Spleen (tissue), 11 donors: Measurements from ENCODE around the gene MYO16. TPM values are rescaled to one million over a fixed set of nuclear protein-coding genes. Genes with fewer than 3 reads are reported as not detected.

ENCODE experiments used
- DNase-seq: peaks from one replicate; pipeline ENCODE4 v3.0.0-alpha.2; 2020
- H3K27ac ChIP-seq, 8 donors: fragments of 200-600 bp; sonication (generic) in 7 of 8; 1 replicate in 4 of 8; 2 replicates in 4 of 8; pipeline versions ENCODE4 v1.5.0 to v1.8.0; 2016 to 2021; ENCODE audit warnings: inconsistent platforms in 4 of 8, mild to moderate bottlenecking in 4 of 8, moderate library complexity in 1 of 8
- H3K27me3 ChIP-seq, 7 donors: fragments of 200-600 bp; sonication (generic) in 6 of 7; replicated peaks in 1 of 7; 1 replicate in 4 of 7; 2 replicates in 3 of 7; pipeline versions ENCODE4 v1.5.0 to v1.8.0; 2016 to 2021; ENCODE audit warnings: inconsistent platforms in 3 of 7, mild to moderate bottlenecking in 1 of 7
- H3K36me3 ChIP-seq, 6 donors: fragments of 200-600 bp; sonication (generic) in 5 of 6; 1 replicate in 4 of 6; 2 replicates in 2 of 6; pipeline versions ENCODE4 v1.5.0 to v1.8.0; 2016 to 2021; ENCODE audit warnings: inconsistent platforms in 2 of 6
- H3K4me1 ChIP-seq, 6 donors: fragments of 200-600 bp; sonication (generic) in 5 of 6; 1 replicate in 3 of 6; 2 replicates in 3 of 6; pipeline versions ENCODE4 v1.5.0 to v1.8.0; 2016 to 2021; ENCODE audit warnings: inconsistent platforms in 3 of 6
- H3K4me3 ChIP-seq, 8 donors: fragments of 200-600 bp; sonication (generic) in 7 of 8; 1 replicate in 4 of 8; 2 replicates in 4 of 8; pipeline versions ENCODE4 v1.5.0 to v1.8.0; 2016 to 2021; ENCODE audit warnings: inconsistent platforms in 4 of 8, mild to moderate bottlenecking in 4 of 8, moderate library complexity in 2 of 8
- H3K9me3 ChIP-seq, 8 donors: fragments of 200-600 bp; sonication (generic) in 7 of 8; 1 replicate in 4 of 8; 2 replicates in 4 of 8; pipeline versions ENCODE4 v1.5.0 to v1.8.0; 2016 to 2021; ENCODE audit warnings: inconsistent platforms in 4 of 8
- POLR2A ChIP-seq, 3 donors: fragments of 450-650 bp; IDR thresholded peaks; one replicate each; pipeline ENCODE4 v1.5.1; 2017; ENCODE audit warnings: antibody characterized with exemption in 3 of 3, mild to moderate bottlenecking in 1 of 3
- POLR2AphosphoS5 ChIP-seq, 3 donors: sonication (generic); formaldehyde crosslinking; IDR thresholded peaks; one replicate each; pipeline ENCODE4 v1.5.1; 2017; ENCODE audit warnings: antibody characterized with exemption in 3 of 3
- WGBS, 5 donors: extraction: QIAGEN DNeasy Blood & Tissue Kit in 3 of 5; methylation state at CpG; one replicate each; pipeline versions ENCODE4 v1.1.5 to v1.1.7; 2013 to 2018; 5-methylcytosine and 5-hydroxymethylcytosine counted together
- intact Hi-C: fragments of 100-400 bp; cut with DNase I; formaldehyde crosslinking; loops from one replicate; pipeline ENCODE4 v1.15.0; 2023; ENCODE audit warnings: low total_unique reads
- polyA plus RNA-seq, 3 donors: library from polyadenylated mRNA; stranded (reverse); fragments of 200-250 nt; gene quantifications; one replicate each; pipeline ENCODE4 v1.2.1, GENCODE V29; 2013
- total RNA-seq, 7 donors: library from RNA; depleted of rRNA in 3 of 7; stranded (reverse); fragments of >200 nt in 3 of 7; fragmentation: NEBNext Ultra II Directional in 4 of 7; extraction: Animal tissue kit (Norgen Biotek cat#: 25700) in 4 of 7; gene quantifications; one replicate each; pipeline versions ENCODE4 v1.1.0 to v1.2.1, GENCODE V29; 2016 to 2021
- TF ChIP-seq, protein P1 (sequence below), 11 experiments: fragments of 200-600 bp in 7 of 11; fragments of 450-650 bp in 4 of 11; sonication (generic) in 4 of 11; IDR thresholded peaks in 8 of 11; conservative IDR thresholded peaks in 3 of 11; 1 replicate in 7 of 11; 2 replicates in 4 of 11; pipeline versions ENCODE4 v1.4.0 to v1.8.0; 2016 to 2021; ENCODE audit warnings: antibody characterized with exemption in 11 of 11, inconsistent platforms in 4 of 11, mild to moderate bottlenecking in 1 of 11
- donor health status: healthy with polysubstance abuse.
- donor health status: DM: no; HTN: no; CAD: no; lungs with moderate emphysema.
- donor health status: DM: no; HTN: no; CAD: no.
- donor health status: Bipolar disorder and iron deficiency.
- donor health status: healthy.
- donor health status: DM: no; HTN: no; CAD: no.
- donor health status: DM: yes; HTN: yes; CAD: no.

The MYO16 gene
- total and polyA plus RNA-seq, 10 donors, result 0.03 to 0.51 (median 0.26) TPM; not detected in 1

DNA sequence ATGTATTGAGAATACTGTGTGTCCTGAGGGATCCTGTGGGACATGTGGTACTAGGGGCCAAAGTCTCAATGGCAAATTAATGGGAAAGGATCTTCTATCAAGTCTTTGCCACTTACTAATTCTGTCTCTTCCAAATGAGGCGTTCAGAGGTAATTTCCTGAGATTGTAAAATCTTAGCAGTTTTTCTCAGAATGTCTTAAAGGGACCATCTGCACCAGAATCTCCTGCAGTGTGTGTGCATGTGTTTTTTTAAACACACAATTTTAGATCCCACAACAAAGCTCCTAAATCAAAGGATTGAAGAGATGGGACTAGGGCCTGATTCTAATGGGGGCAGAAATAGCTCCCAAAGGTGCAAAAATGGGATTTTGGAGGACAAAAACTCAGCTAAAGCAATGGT is 78.2 kb downstream of the MYO16 start:
- DNase-seq, result no peak
- Histone ChIP-seq H3K4me3 (no peak overlapping the region), H3K36me3 (no peaks in the 10 kb centered on the region), H3K27ac (no peak overlapping the region), H3K27me3 (no peaks in the 10 kb centered on the region), H3K4me1 (no peaks in the 10 kb centered on the region), H3K9me3 (peaks cover 0 to 16% (median 9%) of the 10 kb centered on the region in 8 donors)
- intact Hi-C loops, result no loop called here
- WGBS, 5 donors, result 37 to 61% (median 44%) methylated on average over 1 of the region's 1 CpG
- TF ChIP-seq, protein P1, sequence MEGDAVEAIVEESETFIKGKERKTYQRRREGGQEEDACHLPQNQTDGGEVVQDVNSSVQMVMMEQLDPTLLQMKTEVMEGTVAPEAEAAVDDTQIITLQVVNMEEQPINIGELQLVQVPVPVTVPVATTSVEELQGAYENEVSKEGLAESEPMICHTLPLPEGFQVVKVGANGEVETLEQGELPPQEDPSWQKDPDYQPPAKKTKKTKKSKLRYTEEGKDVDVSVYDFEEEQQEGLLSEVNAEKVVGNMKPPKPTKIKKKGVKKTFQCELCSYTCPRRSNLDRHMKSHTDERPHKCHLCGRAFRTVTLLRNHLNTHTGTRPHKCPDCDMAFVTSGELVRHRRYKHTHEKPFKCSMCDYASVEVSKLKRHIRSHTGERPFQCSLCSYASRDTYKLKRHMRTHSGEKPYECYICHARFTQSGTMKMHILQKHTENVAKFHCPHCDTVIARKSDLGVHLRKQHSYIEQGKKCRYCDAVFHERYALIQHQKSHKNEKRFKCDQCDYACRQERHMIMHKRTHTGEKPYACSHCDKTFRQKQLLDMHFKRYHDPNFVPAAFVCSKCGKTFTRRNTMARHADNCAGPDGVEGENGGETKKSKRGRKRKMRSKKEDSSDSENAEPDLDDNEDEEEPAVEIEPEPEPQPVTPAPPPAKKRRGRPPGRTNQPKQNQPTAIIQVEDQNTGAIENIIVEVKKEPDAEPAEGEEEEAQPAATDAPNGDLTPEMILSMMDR (IDR thresholded peaks at IDR 0.05 in 8 of 11, conservative IDR thresholded peaks at IDR 0.05 in 3 of 11), result no peak
- TF ChIP-seq POLR2A (IDR thresholded peaks at IDR 0.05), result no peak
- no peak for TF ChIP-seq POLR2AphosphoS5 (IDR thresholded peaks at IDR 0.05)

DNA sequence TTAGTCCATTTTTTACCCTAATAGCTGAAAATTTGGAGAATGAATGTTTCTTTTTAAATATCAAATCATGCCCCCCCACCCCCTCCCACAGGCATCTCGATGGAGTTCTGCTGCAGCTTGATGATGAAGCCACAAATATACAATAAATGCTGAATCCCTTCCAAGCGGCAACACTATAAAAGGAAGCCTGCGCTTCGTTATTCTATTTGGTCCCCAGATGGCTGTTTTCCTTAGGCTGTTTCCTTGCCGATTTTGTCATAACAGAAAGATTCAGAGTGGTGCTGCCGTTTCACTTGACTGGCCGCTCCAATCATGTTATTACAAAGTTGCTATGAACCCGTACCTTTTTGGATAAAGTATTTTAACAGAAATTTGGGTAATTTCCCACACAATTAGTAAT is 79.5 kb downstream of the MYO16 start:
- no peak for DNase-seq
- H3K9me3 ChIP-seq, result peaks cover 0 to 3% (median 0%) of the 10 kb centered on the region in 8 donors
- TF ChIP-seq POLR2A (IDR thresholded peaks at IDR 0.05) (no peak), POLR2AphosphoS5 (IDR thresholded peaks at IDR 0.05) (no peak)
- TF ChIP-seq, protein P1 (IDR thresholded peaks at IDR 0.05 in 8 of 11, conservative IDR thresholded peaks at IDR 0.05 in 3 of 11), result no peak
- WGBS, 5 donors, result 76 to 87% (median 82%) methylated on average over 8 of the region's 8 CpGs
- intact Hi-C loops, result no loop called here
- no peaks in the 10 kb centered on the region for H3K27me3 ChIP-seq
- no peaks in the 10 kb centered on the region for H3K4me1 ChIP-seq
- no peaks in the 10 kb centered on the region for H3K36me3 ChIP-seq
- H3K4me3 ChIP-seq, result no peak overlapping the region
- H3K27ac ChIP-seq, result no peak overlapping the region

DNA sequence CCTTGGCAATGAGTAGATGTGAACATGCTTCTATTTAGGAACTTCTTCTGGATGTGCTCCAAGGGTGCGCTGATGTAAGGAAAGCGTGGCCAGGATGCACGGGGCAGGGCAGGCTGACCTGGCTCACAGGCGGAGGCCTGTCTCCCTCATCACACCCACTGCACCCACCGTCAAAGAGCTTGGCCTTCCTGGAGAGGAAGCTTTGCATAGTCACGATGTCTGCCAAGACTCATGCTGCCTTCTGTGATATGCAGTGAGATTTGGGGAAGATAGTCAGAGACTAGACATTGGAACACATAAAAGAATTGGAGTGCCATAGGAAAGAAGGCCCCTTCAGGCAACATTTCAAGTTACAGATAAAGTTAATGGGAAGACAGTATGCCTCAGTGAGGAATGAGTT is 82.0 kb downstream of the MYO16 start:
- H3K4me3 ChIP-seq, result no peak overlapping the region
- H3K4me1 ChIP-seq, result no peaks in the 10 kb centered on the region
- TF ChIP-seq POLR2A (IDR thresholded peaks at IDR 0.05), result no peak
- no peaks in the 10 kb centered on the region for H3K27me3 ChIP-seq
- 69 to 87% (median 77%) methylated on average over 6 of the region's 6 CpGs for WGBS, 5 donors
- H3K9me3 ChIP-seq, result no peaks in the 10 kb centered on the region
- H3K27ac ChIP-seq, result no peak overlapping the region
- no peaks in the 10 kb centered on the region for H3K36me3 ChIP-seq
- no peak for DNase-seq
- intact Hi-C loops, result no loop called here

DNA sequence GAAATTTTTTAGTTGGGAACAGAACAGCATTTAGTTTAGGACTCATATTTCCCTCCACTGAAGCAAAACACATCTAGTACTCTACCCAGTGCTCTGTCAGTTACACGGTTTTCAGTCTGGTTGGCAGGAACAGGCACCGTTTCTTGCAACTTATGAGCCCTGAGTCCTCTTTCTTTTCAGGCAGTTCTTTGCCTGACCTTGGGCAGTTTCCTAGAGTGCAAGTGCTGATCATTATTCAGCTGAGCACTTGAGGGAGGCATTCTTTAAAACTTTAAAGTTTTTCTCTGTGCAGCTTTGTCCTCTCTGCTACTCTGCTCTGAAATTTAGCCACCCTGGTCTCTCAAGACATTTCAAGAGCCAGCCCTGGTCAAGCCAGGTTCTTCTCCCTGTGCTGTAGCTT is 96.1 kb downstream of the MYO16 start:
- Histone ChIP-seq H3K36me3 (no peaks in the 10 kb centered on the region), H3K4me1 (no peaks in the 10 kb centered on the region), H3K27ac (no peak overlapping the region), H3K27me3 (no peaks in the 10 kb centered on the region), H3K4me3 (no peak overlapping the region), H3K9me3 (no peaks in the 10 kb centered on the region)
- intact Hi-C loops, result no loop called here
- no peak for DNase-seq
- WGBS, 5 donors, result 47 to 63% (median 54%) methylated on average over 2 of the region's 2 CpGs
- TF ChIP-seq, protein P1 (IDR thresholded peaks at IDR 0.05 in 8 of 11, conservative IDR thresholded peaks at IDR 0.05 in 3 of 11), result no peak
- TF ChIP-seq POLR2AphosphoS5 (IDR thresholded peaks at IDR 0.05) (no peak), POLR2A (IDR thresholded peaks at IDR 0.05) (no peak)

DNA sequence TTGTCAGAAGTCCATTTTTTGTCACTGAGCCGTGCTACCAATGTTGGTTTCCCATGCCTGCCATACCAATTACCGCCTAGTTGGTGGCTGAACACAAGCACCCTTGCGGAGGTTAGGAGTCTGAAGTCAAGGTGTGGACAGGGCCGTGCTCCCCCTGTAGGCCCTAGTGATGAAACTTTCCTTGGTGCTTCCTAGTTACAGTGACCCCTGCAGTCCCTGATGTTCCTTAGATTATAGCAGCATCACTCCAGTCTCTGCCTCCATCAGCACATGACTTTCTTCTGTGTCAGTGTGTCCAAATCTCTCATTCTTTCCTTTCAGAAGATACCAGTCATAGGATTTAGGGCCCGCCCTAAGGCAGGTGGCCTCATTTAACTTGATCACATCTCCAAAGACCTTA is 99.0 kb downstream of the MYO16 start:
- H3K4me1 ChIP-seq, result no peaks in the 10 kb centered on the region
- H3K27ac ChIP-seq, result no peak overlapping the region
- no peaks in the 10 kb centered on the region for H3K36me3 ChIP-seq
- no peaks in the 10 kb centered on the region for H3K9me3 ChIP-seq
- intact Hi-C loops, result no loop called here
- H3K27me3 ChIP-seq, result no peaks in the 10 kb centered on the region
- DNase-seq, result no peak
- H3K4me3 ChIP-seq, result no peak overlapping the region
- 65 to 73% (median 70%) methylated on average over 5 of the region's 5 CpGs for WGBS, 5 donors
- TF ChIP-seq POLR2AphosphoS5 (IDR thresholded peaks at IDR 0.05) (no peak), POLR2A (IDR thresholded peaks at IDR 0.05) (no peak)
- TF ChIP-seq, protein P1 (IDR thresholded peaks at IDR 0.05 in 8 of 11, conservative IDR thresholded peaks at IDR 0.05 in 3 of 11), result no peak
